GM12878 (cell line): Measurements from ENCODE around the gene BRWD1. TPM values are rescaled to one million over a fixed set of nuclear protein-coding genes. Genes with fewer than 3 reads are reported as not detected.

ENCODE experiments used
- ATAC-seq: fragments of 200-7000 bp; cut with Tn5 transposase; 3 replicates; pipeline ENCODE4 v1.9.1; 2020; ENCODE audit warnings: mild to moderate bottlenecking, moderate library complexity
- BruUV-seq: library from RNA; stranded (reverse); fragments of 400-500 nt; replicated peaks from 2 replicates; lab custom pipeline; 2021; lab: Mats Ljungman, UMichigan
- CTCF ChIA-PET: fragments of 300-600 bp; sonication (Branson Sonifier 250); formaldehyde crosslinking; extraction: SDS; loops from one replicate; lab custom pipeline; 2021; ENCODE audit warnings: inconsistent platforms; lab: Yijun Ruan, JAX
- POLR2A ChIA-PET: fragments of 350-600 bp; formaldehyde crosslinking; extraction: SDS; loops from one replicate; lab custom pipeline; 2021; ENCODE audit warnings: inconsistent platforms; lab: Charles Lee
- RAD21 ChIA-PET: fragments of 300-600 bp; sonication (Branson Sonifier 250); formaldehyde crosslinking; loops from one replicate; lab custom pipeline; 2023; ENCODE audit warnings: antibody characterized with exemption; ENCODE audit not compliant: unreplicated experiment; lab: Charles Lee
- SMC1A ChIA-PET: fragments of 300-600 bp; sonication (Branson Sonifier 250); formaldehyde crosslinking; loops from one replicate; lab custom pipeline; 2023; ENCODE audit not compliant: unreplicated experiment, uncharacterized antibody; lab: Charles Lee
- DNase-seq: peaks from one replicate; pipeline ENCODE4 v3.0.0-alpha.2; 2011; ENCODE audit warnings: low read depth, low spot score
- FAIRE-seq: peaks from 3 replicates; lab custom pipeline; 2011; peaks lifted over from hg19 to GRCh38; lab: Jason Lieb, UNC
- H2AFZ ChIP-seq: 2 replicates; pipeline ENCODE4 v1.6.0; 2011; ENCODE audit warnings: low read depth, low read length, control low read depth; ENCODE audit not compliant: control insufficient read depth
- H3K27ac ChIP-seq: 2 replicates; pipeline ENCODE4 v1.5.1; 2011; ENCODE audit warnings: control low read depth; ENCODE audit not compliant: control insufficient read depth, insufficient read depth
- H3K27me3 ChIP-seq, 2 experiments: replicated peaks in 1 of 2; 2 replicates each; pipeline versions ENCODE4 v1.6.0 to v1.6.1; 2011; ENCODE audit warnings: low read length in 1 of 2; ENCODE audit not compliant: control insufficient read depth in 2 of 2, insufficient read depth in 2 of 2
- H3K36me3 ChIP-seq, 2 experiments: 2 replicates each; pipeline ENCODE4 v1.5.1; 2011; ENCODE audit warnings: low read length in 1 of 2; ENCODE audit not compliant: control insufficient read depth in 2 of 2, insufficient read depth in 2 of 2
- H3K4me1 ChIP-seq: 2 replicates; pipeline ENCODE4 v1.6.1; 2011; ENCODE audit warnings: mild to moderate bottlenecking, low read length, moderate library complexity, mixed read lengths; ENCODE audit not compliant: control insufficient read depth, insufficient read depth
- H3K4me2 ChIP-seq: 2 replicates; pipeline ENCODE4 v1.6.0; 2011; ENCODE audit warnings: control low read depth; ENCODE audit not compliant: control insufficient read depth, insufficient read depth
- H3K4me3 ChIP-seq: fragments of 200-600 bp; sonication (generic); 2 replicates; pipeline ENCODE4 v1.5.1; 2016
- H3K79me2 ChIP-seq: 2 replicates; pipeline ENCODE4 v1.6.0; 2011; ENCODE audit warnings: low read length; ENCODE audit not compliant: control insufficient read depth, insufficient read depth
- H3K9ac ChIP-seq: 2 replicates; pipeline ENCODE4 v1.8.0; 2011; ENCODE audit warnings: low read length, control low read depth, mixed read lengths; ENCODE audit not compliant: control insufficient read depth, insufficient read depth
- H3K9me3 ChIP-seq: replicated peaks from 3 replicates; pipeline ENCODE4 v1.5.1; 2011; ENCODE audit warnings: mild to moderate bottlenecking, low read length; ENCODE audit not compliant: control insufficient read depth, insufficient read depth
- H4K20me1 ChIP-seq: 2 replicates; pipeline ENCODE4 v1.6.0; 2011; ENCODE audit not compliant: control insufficient read depth, insufficient read depth
- ASH2L ChIP-seq: fragments of 300-600, 200-600 bp; sonication (generic); IDR thresholded peaks from 2 replicates; pipeline ENCODE4 v1.6.1; 2017; ENCODE audit warnings: low read depth, mild to moderate bottlenecking, borderline replicate concordance
- EGR1 ChIP-seq, 2 experiments: IDR thresholded peaks; 1 replicate in 1 of 2; 2 replicates in 1 of 2; pipeline ENCODE4 v1.6.1; 2011 to 2012; ENCODE audit warnings: low read depth in 2 of 2, low read length in 2 of 2, borderline replicate concordance in 1 of 2, mild to moderate bottlenecking in 1 of 2, moderate library complexity in 1 of 2
- FOS ChIP-seq: IDR thresholded peaks from 3 replicates; pipeline ENCODE4 v1.6.1; 2011; ENCODE audit warnings: borderline replicate concordance; ENCODE audit not compliant: insufficient read length; ENCODE audit errors: extremely low read depth
- HDGF ChIP-seq: fragments of 450-650 bp; IDR thresholded peaks from 2 replicates; pipeline ENCODE4 v1.6.1; 2016; ENCODE audit warnings: antibody characterized with exemption
- IRF4 ChIP-seq: IDR thresholded peaks from 2 replicates; pipeline ENCODE4 v1.6.1; 2011; ENCODE audit warnings: low read depth, low read length
- JUND ChIP-seq: IDR thresholded peaks from 2 replicates; pipeline ENCODE4 v1.6.1; 2012; ENCODE audit warnings: low read depth, mild to moderate bottlenecking, low read length, improper control_type of control experiment, moderate library complexity
- NR2C2 ChIP-seq: IDR thresholded peaks from 2 replicates; pipeline ENCODE4 v1.6.1; 2011; ENCODE audit warnings: borderline replicate concordance, low read depth; ENCODE audit not compliant: control insufficient read depth, insufficient read length
- PAX5 ChIP-seq: IDR thresholded peaks from 2 replicates; pipeline ENCODE4 v1.6.1; 2011; ENCODE audit warnings: low read depth, low read length, borderline replicate concordance
- RAD21 ChIP-seq: IDR thresholded peaks from 2 replicates; pipeline ENCODE4 v1.6.1; 2011; ENCODE audit warnings: mild to moderate bottlenecking, low read depth, low read length, moderate library complexity; ENCODE audit not compliant: insufficient read depth
- RELA ChIP-seq: fragments of 450-650 bp; IDR thresholded peaks from 2 replicates; pipeline ENCODE4 v1.8.0; 2014; ENCODE audit warnings: borderline replicate concordance; ENCODE audit not compliant: partially characterized antibody
- SUPT20H ChIP-seq: IDR thresholded peaks from 2 replicates; pipeline ENCODE4 v1.6.1; 2011; ENCODE audit warnings: low read depth, mild to moderate bottlenecking, low read length, moderate library complexity, borderline replicate concordance; ENCODE audit not compliant: control insufficient read depth
- YY1 ChIP-seq: IDR thresholded peaks from 2 replicates; pipeline ENCODE4 v1.6.1; 2011; ENCODE audit warnings: low read depth, mild to moderate bottlenecking, low read length
- in situ Hi-C: fragments of 300-500 bp; cut with MboI; formaldehyde crosslinking; loops from 9 replicates; pipeline ENCODE4 v1.14.3; 2018; ENCODE audit warnings: mixed read lengths
- intact Hi-C: fragments of 100-400 bp; cut with micrococcal nuclease; formaldehyde crosslinking; loops from one replicate; pipeline ENCODE4 v1.14.2; 2022; ENCODE audit not compliant: unreplicated experiment
- polyA plus RNA-seq, 11 experiments: library from polyadenylated mRNA; depleted of rRNA in 4 of 11; unstranded in 6 of 11; stranded (reverse) in 5 of 11; fragments of >200 nt; fragmentation: Nextera tagmentation in 4 of 11; fragmentation: Illumina TruSeq in 1 of 11; extraction: Ambion mirVana in 4 of 11; extraction: Trizol in 1 of 11; gene quantifications; 1 replicate in 1 of 11; 2 replicates in 10 of 11; pipeline versions ENCODE4 v1.2.1 to v1.2.3, GENCODE V29; 2011 to 2016; ENCODE audit warnings: inconsistent platforms in 2 of 11, missing spikeins in 2 of 11, low read depth in 1 of 11
- total RNA-seq, 4 experiments: library from RNA; depleted of rRNA in 3 of 4; stranded (reverse); fragments of >200 nt in 3 of 4; fragmentation: Illumina TruSeq in 1 of 4; extraction: Trizol in 1 of 4; gene quantifications; 2 replicates each; pipeline versions ENCODE4 v1.2.1 to v1.2.3, GENCODE V29; 2013 to 2021
- TF ChIP-seq, protein P1 (sequence below): fragments of 450-650 bp; IDR thresholded peaks from 2 replicates; pipeline ENCODE4 v1.6.1; 2014; ENCODE audit warnings: mild to moderate bottlenecking
- TF ChIP-seq, protein P2 (sequence below): fragments of 150-350 bp; IDR thresholded peaks from 2 replicates; pipeline ENCODE4 v1.6.1; 2016; ENCODE audit warnings: low read depth, low read length

Gene BRWD1
- total and polyA plus RNA-seq, 10 of the 15 experiments (the other 5 are each of a cell fraction or from before 2014, with no cell fraction given): 3.1 to 19.0 (median 13.5) TPM

DNA sequence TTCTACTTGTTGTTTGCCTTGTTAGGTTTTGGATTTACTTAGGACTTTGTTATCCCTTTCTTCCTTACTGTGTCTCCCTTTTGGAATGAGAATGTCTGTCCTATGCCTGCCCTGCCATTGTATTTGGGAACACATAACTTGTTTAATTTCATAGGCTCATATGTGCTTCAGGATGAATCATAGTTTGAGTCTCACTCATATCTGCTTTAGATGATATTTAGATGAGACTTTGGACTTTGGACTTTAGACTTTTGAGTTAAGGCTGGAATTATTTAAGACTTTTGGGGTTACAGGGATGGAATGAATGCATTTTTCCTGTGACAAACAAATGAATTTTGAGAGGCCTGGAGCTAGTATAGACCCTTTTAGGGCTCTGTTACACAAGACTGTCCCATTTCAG, 163.6 kb downstream of the BRWD1 start:
- Histone ChIP-seq H3K4me2 (no peak overlapping the region), H3K27me3 (no peaks in the 10 kb centered on the region), H3K9me3 (no peaks in the 10 kb centered on the region; the same call in 2 of the 3 replicates), H3K27ac (no peak overlapping the region), H3K4me1 (no peaks in the 10 kb centered on the region), H3K36me3 (no peaks in the 10 kb centered on the region), H2AFZ (no peak overlapping the region), H3K9ac (no peak overlapping the region), H3K79me2 (no peaks in the 10 kb centered on the region), H4K20me1 (no peaks in the 10 kb centered on the region), H3K4me3 (no peak overlapping the region)
- in situ Hi-C loops: loop anchor here (10.0 kb wide), 1 partner anchor 425 kb away; no protein-coding TSS in a partner anchor
- BruUV-seq: no TSS peak
- TF ChIP-seq ASH2L (no peak), PAX5 (no peak), NR2C2 (no peak), HDGF (no peak), FOS (no peak), RELA (no peak), SUPT20H (no peak), RAD21 (no peak), IRF4 (no peak), YY1 (no peak), JUND (no peak), EGR1 (IDR thresholded peaks at IDR 0.05; ENCODE audit: borderline replicate concordance in 1 of 2, low read depth in 2 of 2, low read length in 2 of 2) (no peak)
- TF ChIP-seq, protein P1, sequence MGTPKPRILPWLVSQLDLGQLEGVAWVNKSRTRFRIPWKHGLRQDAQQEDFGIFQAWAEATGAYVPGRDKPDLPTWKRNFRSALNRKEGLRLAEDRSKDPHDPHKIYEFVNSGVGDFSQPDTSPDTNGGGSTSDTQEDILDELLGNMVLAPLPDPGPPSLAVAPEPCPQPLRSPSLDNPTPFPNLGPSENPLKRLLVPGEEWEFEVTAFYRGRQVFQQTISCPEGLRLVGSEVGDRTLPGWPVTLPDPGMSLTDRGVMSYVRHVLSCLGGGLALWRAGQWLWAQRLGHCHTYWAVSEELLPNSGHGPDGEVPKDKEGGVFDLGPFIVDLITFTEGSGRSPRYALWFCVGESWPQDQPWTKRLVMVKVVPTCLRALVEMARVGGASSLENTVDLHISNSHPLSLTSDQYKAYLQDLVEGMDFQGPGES: no peak
- TF ChIP-seq, protein P2, sequence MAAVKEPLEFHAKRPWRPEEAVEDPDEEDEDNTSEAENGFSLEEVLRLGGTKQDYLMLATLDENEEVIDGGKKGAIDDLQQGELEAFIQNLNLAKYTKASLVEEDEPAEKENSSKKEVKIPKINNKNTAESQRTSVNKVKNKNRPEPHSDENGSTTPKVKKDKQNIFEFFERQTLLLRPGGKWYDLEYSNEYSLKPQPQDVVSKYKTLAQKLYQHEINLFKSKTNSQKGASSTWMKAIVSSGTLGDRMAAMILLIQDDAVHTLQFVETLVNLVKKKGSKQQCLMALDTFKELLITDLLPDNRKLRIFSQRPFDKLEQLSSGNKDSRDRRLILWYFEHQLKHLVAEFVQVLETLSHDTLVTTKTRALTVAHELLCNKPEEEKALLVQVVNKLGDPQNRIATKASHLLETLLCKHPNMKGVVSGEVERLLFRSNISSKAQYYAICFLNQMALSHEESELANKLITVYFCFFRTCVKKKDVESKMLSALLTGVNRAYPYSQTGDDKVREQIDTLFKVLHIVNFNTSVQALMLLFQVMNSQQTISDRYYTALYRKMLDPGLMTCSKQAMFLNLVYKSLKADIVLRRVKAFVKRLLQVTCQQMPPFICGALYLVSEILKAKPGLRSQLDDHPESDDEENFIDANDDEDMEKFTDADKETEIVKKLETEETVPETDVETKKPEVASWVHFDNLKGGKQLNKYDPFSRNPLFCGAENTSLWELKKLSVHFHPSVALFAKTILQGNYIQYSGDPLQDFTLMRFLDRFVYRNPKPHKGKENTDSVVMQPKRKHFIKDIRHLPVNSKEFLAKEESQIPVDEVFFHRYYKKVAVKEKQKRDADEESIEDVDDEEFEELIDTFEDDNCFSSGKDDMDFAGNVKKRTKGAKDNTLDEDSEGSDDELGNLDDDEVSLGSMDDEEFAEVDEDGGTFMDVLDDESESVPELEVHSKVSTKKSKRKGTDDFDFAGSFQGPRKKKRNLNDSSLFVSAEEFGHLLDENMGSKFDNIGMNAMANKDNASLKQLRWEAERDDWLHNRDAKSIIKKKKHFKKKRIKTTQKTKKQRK: no peak
- SMC1A ChIA-PET: interaction anchor here (0.9 kb wide), 1 partner anchor 18 kb away, joined by 3 read pairs; no protein-coding TSS in a partner anchor
- FAIRE-seq (no peak), ATAC-seq (no peak), DNase-seq (no peak)
- CTCF ChIA-PET: interaction anchor here (1.1 kb wide), 1 partner anchor 418 kb away, joined by 4 read pairs; no protein-coding TSS in a partner anchor
- RAD21 ChIA-PET: no interaction called here
- intact Hi-C loops: no loop called here
- POLR2A ChIA-PET: no interaction called here
